ENCODE measurements around the gene PPFIA1.

GRCh38 chr11:70404244-70404643 is 133.8 kb downstream of the PPFIA1 start:
- TF ChIP-seq CTCF (IDR thresholded peaks at IDR 0.05) (no peak), POLR2A (IDR thresholded peaks at IDR 0.05) (no peak)

Data from testis (tissue), 2 donors.